SK-N-SH (cell line): ENCODE data around the gene G3BP1. TPM values are rescaled to one million over a fixed set of nuclear protein-coding genes. Genes with fewer than 3 reads are reported as not detected.

Experiments
- CTCF ChIA-PET: fragments of 300-600, 350-600 bp; formaldehyde crosslinking; extraction: SDS; loops from one replicate; lab custom pipeline; 2021; lab: Yijun Ruan, JAX
- POLR2A ChIA-PET: fragments of 350-600 bp; sonication (Branson Sonifier 250); formaldehyde crosslinking; extraction: SDS; loops from one replicate; lab custom pipeline; 2020; ENCODE audit warnings: antibody characterized with exemption, inconsistent platforms; lab: Yijun Ruan, JAX
- DNase-seq: peaks from one replicate; pipeline ENCODE4 v3.0.0; 2012
- H2AFZ ChIP-seq: fragments of 200-600 bp; sonication (generic); 2 replicates; pipeline ENCODE4 v1.8.1; 2016; ENCODE audit warnings: antibody characterized with exemption, mild to moderate bottlenecking, low read depth
- H3F3A ChIP-seq: fragments of 200-600 bp; sonication (generic); replicated peaks from 2 replicates; pipeline ENCODE3; 2016; ENCODE audit warnings: antibody characterized with exemption, mild to moderate bottlenecking; ENCODE audit not compliant: insufficient read depth
- H3K27ac ChIP-seq, 2 experiments: fragments of 200-500 bp in 1 of 2; fragments of 200-600 bp in 1 of 2; sonication (Bioruptor generic) in 1 of 2; sonication (generic), shearing (Covaris generic) in 1 of 2; 2 replicates each; pipeline versions ENCODE4 v1.5.1 to v1.6.1; 2014 to 2016; ENCODE audit warnings: low read depth in 2 of 2, inconsistent platforms in 1 of 2, low read length in 1 of 2, mild to moderate bottlenecking in 1 of 2, mixed read lengths in 1 of 2
- H3K27me3 ChIP-seq: fragments of 200-600 bp; sonication (generic), shearing (Covaris generic); 2 replicates; pipeline ENCODE4 v1.6.1; 2016; ENCODE audit warnings: mixed run types; ENCODE audit not compliant: insufficient read depth
- H3K36me3 ChIP-seq, 2 experiments: fragments of 200-500 bp in 1 of 2; fragments of 200-600 bp in 1 of 2; sonication (Bioruptor generic) in 1 of 2; sonication (generic) in 1 of 2; replicated peaks in 1 of 2; 2 replicates each; pipeline versions ENCODE3 to v1.5.1; 2014 to 2016; ENCODE audit warnings: low read length in 1 of 2, mild to moderate bottlenecking in 1 of 2; ENCODE audit not compliant: insufficient read depth in 2 of 2, control insufficient read depth in 1 of 2
- H3K4me1 ChIP-seq, 2 experiments: fragments of 200-500 bp in 1 of 2; fragments of 200-600 bp in 1 of 2; sonication (Bioruptor generic) in 1 of 2; sonication (generic), shearing (Covaris generic) in 1 of 2; 2 replicates each; pipeline versions ENCODE4 v1.5.1 to v1.6.1; 2014 to 2016; ENCODE audit warnings: low read depth in 1 of 2, low read length in 1 of 2, mixed run types in 1 of 2; ENCODE audit not compliant: insufficient read depth in 2 of 2, control insufficient read depth in 1 of 2
- H3K4me2 ChIP-seq: fragments of 200-600 bp; sonication (generic), shearing (Covaris generic); 2 replicates; pipeline ENCODE4 v1.6.1; 2017; ENCODE audit warnings: mixed run types
- H3K4me3 ChIP-seq, 2 experiments: fragments of 200-500 bp in 1 of 2; fragments of 200-600 bp in 1 of 2; sonication (Bioruptor generic) in 1 of 2; sonication (generic), shearing (Covaris generic) in 1 of 2; 2 replicates each; pipeline versions ENCODE4 v1.5.1 to v1.8.1; 2014 to 2016; ENCODE audit warnings: low read depth in 2 of 2, inconsistent platforms in 1 of 2, low read length in 1 of 2, mild to moderate bottlenecking in 1 of 2, mixed read lengths in 1 of 2, moderate library complexity in 1 of 2
- H3K79me2 ChIP-seq: fragments of 200-600 bp; sonication (generic); 2 replicates; pipeline ENCODE4 v1.8.1; 2017; ENCODE audit warnings: mild to moderate bottlenecking; ENCODE audit not compliant: insufficient read depth
- H3K9ac ChIP-seq: fragments of 200-600 bp; sonication (generic); 2 replicates; pipeline ENCODE4 v1.6.1; 2017; ENCODE audit warnings: mixed run types
- H3K9me2 ChIP-seq: fragments of 200-600 bp; sonication (generic); 2 replicates; pipeline ENCODE4 v1.6.1; 2017; ENCODE audit warnings: mixed run types
- H3K9me3 ChIP-seq: fragments of 200-600 bp; sonication (generic); 2 replicates; pipeline ENCODE4 v1.6.1; 2017; ENCODE audit warnings: mixed run types, mild to moderate bottlenecking, moderate library complexity
- H4K20me1 ChIP-seq: fragments of 200-600 bp; sonication (generic); 2 replicates; pipeline ENCODE4 v1.6.1; 2017; ENCODE audit warnings: mild to moderate bottlenecking, mixed run types; ENCODE audit not compliant: insufficient read depth
- ELF1 ChIP-seq: IDR thresholded peaks from 2 replicates; pipeline ENCODE4 v1.4.0; 2012
- EP300 ChIP-seq, 2 experiments: IDR thresholded peaks; 2 replicates each; pipeline versions ENCODE4 v1.4.0 to v1.6.1; 2012; ENCODE audit warnings: borderline replicate concordance in 1 of 2, low read depth in 1 of 2, low read length in 1 of 2
- FOSL2 ChIP-seq: IDR thresholded peaks from 2 replicates; pipeline ENCODE4 v1.4.0; 2012; ENCODE audit warnings: low read depth, mild to moderate bottlenecking, moderate library complexity, borderline replicate concordance
- JUND ChIP-seq: IDR thresholded peaks from 2 replicates; pipeline ENCODE4 v1.4.0; 2012
- MEF2A ChIP-seq: IDR thresholded peaks from 2 replicates; pipeline ENCODE4 v1.4.0; 2012; ENCODE audit warnings: low read depth, borderline replicate concordance
- NFIC ChIP-seq: IDR thresholded peaks from 2 replicates; pipeline ENCODE4 v1.4.0; 2012; ENCODE audit warnings: borderline replicate concordance
- RXRA ChIP-seq: IDR thresholded peaks from 2 replicates; pipeline ENCODE4 v1.4.0; 2012; ENCODE audit warnings: low read depth, mild to moderate bottlenecking, borderline replicate concordance
- SMC3 ChIP-seq: IDR thresholded peaks from 2 replicates; pipeline ENCODE4 v1.6.1; 2012; ENCODE audit warnings: low read depth, low read length, improper control_type of control experiment
- TAF1 ChIP-seq: IDR thresholded peaks from 2 replicates; pipeline ENCODE4 v1.6.1; 2012; ENCODE audit warnings: low read depth, mild to moderate bottlenecking, low read length, moderate library complexity, borderline replicate concordance
- TCF12 ChIP-seq: IDR thresholded peaks from 2 replicates; pipeline ENCODE4 v1.4.0; 2012
- TEAD4 ChIP-seq: IDR thresholded peaks from 2 replicates; pipeline ENCODE4 v1.4.0; 2012; ENCODE audit warnings: mild to moderate bottlenecking, borderline replicate concordance; ENCODE audit not compliant: insufficient read depth
- YY1 ChIP-seq: IDR thresholded peaks from 2 replicates; pipeline ENCODE4 v1.4.0; 2012; ENCODE audit warnings: low read depth, mild to moderate bottlenecking
- WGBS: methylation state at CpG from one replicate; pipeline ENCODE4 v1.1.6; 2017; ENCODE audit warnings: low lambda C conversion rate; 5-methylcytosine and 5-hydroxymethylcytosine counted together
- polyA plus RNA-seq, 3 experiments: library from polyadenylated mRNA; depleted of rRNA; stranded (reverse); fragments of >200 nt; gene quantifications; 2 replicates each; pipeline ENCODE4 v1.2.3, GENCODE V29; 2012
- TF ChIP-seq, protein P1 (sequence below): fragments of 200-600 bp; sonication (generic); IDR thresholded peaks from 2 replicates; pipeline ENCODE4 v1.6.1; 2017; ENCODE audit warnings: antibody characterized with exemption, mild to moderate bottlenecking, moderate library complexity
- TF ChIP-seq, protein P2 (sequence below): IDR thresholded peaks from 2 replicates; pipeline ENCODE4; 2012

G3BP1 gene
- polyA plus RNA-seq, 1 of the 3 experiments (the other 2 are of a cell fraction) = 21.7 TPM

DNA sequence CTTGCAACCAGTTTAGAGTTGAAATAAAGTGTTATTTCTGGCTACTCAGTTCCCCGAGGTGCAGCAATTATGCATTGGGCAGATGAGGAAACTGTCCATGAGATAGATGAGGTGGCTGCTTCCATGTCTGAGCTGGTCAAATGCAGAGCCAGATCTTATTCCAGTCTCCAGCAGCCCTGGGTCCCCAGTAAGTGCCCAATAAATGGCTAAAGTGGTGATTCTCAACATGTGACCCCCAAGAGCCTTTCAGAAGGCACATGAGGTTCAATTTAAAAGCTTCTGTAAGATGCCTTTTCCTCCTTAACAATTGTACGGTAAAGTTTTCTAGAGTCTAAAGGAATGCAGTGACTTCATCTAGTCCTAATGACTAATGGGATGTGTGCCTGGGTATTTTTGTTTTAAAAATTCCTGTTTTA lies 30.8 kb upstream of the G3BP1 start (continued):
- no peak for TF ChIP-seq SMC3
- TF ChIP-seq MEF2A = no peak

DNA sequence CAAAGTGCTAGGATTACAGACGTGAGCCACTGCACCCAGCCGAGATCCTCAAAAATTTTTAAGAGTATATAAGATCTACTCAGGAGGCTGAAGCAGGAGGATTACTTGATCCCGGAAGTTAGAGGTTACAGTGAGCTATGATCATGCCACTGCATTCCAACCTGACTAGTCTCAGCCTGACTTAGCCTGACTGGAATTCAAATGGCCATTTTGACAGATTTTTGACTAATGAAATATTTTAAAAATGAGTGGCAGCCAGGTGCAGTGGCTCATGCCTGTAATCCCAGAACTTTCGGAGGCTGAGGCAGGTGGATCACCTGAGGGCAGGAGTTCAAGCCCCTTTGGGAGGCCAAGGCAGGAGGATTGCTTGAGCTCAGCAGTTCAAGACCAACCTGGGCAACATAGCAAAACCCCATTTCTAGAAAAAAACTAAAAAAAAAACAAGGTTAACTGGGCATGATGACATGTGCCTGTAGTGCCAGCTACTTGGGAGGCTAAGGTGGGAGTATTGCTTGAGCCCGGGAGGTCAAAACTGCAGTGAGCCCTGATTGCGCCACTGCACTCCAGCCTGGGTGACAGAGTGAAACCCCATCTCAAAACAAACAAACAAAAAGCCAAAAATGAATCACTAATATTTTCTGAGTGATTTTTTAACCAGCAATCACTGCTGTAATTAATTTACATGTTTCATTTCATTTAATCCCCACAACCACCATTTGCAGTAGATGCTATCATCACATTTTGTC lies 29.9 kb upstream of the G3BP1 start:
- WGBS = 73% methylated on average over 6 of the region's 6 CpGs
- peaks cover 77% of the 10 kb centered on the region for H3F3A ChIP-seq
- ChIA-PET POLR2A (interaction anchor here (1.7 kb wide), 1 partner anchor 83 kb away, joined by 13 read pairs; no protein-coding TSS in a partner anchor), CTCF (interaction anchor here (0.6 to 17.0 kb wide), 30 partner anchors 10 to 529 kb away, joined by 3 to 375 read pairs (median 6); partner anchors contain the start of genes ATOX1, G3BP1 and SLC36A1)
- peak overlapping the region in 1 of 2 experiments; percentile 100; a peak in 2 of 4 replicates for H3K27ac ChIP-seq
- H2AFZ ChIP-seq = no peak overlapping the region
- H3K4me2 ChIP-seq = peak overlapping the region; percentile 72
- TF ChIP-seq FOSL2 (peak; percentile 87), JUND (peak; percentile 79), MEF2A (no peak), ELF1 (peak; percentile 49), EP300 (IDR thresholded peaks at IDR 0.05; ENCODE audit: borderline replicate concordance in 1 of 2, low read depth in 1 of 2, low read length in 1 of 2) (peak in 1 of 2 experiments; percentile 67; a peak in 1 of 4 replicates), TEAD4 (peak; percentile 75; the same call in 1 of the 2 replicates), TCF12 (peak; percentile 80), NFIC (peak; percentile 28; the same call in 1 of the 2 replicates), YY1 (peak; percentile 51; the same call in 1 of the 2 replicates), RXRA (peak; percentile 28; the same call in 1 of the 2 replicates), TAF1 (no peak)
- TF ChIP-seq, protein P1, sequence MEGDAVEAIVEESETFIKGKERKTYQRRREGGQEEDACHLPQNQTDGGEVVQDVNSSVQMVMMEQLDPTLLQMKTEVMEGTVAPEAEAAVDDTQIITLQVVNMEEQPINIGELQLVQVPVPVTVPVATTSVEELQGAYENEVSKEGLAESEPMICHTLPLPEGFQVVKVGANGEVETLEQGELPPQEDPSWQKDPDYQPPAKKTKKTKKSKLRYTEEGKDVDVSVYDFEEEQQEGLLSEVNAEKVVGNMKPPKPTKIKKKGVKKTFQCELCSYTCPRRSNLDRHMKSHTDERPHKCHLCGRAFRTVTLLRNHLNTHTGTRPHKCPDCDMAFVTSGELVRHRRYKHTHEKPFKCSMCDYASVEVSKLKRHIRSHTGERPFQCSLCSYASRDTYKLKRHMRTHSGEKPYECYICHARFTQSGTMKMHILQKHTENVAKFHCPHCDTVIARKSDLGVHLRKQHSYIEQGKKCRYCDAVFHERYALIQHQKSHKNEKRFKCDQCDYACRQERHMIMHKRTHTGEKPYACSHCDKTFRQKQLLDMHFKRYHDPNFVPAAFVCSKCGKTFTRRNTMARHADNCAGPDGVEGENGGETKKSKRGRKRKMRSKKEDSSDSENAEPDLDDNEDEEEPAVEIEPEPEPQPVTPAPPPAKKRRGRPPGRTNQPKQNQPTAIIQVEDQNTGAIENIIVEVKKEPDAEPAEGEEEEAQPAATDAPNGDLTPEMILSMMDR = no peak
- TF ChIP-seq, protein P2, sequence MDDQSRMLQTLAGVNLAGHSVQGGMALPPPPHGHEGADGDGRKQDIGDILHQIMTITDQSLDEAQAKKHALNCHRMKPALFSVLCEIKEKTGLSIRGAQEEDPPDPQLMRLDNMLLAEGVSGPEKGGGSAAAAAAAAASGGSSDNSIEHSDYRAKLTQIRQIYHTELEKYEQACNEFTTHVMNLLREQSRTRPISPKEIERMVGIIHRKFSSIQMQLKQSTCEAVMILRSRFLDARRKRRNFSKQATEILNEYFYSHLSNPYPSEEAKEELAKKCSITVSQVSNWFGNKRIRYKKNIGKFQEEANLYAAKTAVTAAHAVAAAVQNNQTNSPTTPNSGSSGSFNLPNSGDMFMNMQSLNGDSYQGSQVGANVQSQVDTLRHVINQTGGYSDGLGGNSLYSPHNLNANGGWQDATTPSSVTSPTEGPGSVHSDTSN = peak; percentile 92
- peaks cover 7 to 14% of the 10 kb centered on the region in 2 experiments for H3K36me3 ChIP-seq
- peaks cover 24 to 41% of the 10 kb centered on the region in 2 experiments; a peak in 3 of 4 replicates for H3K4me1 ChIP-seq
- H3K9me3 ChIP-seq = no peaks in the 10 kb centered on the region
- H3K4me3 ChIP-seq = no peak overlapping the region
- H3K79me2 ChIP-seq = peaks cover 5% of the 10 kb centered on the region
- peak overlapping the region; percentile 82 for H3K9ac ChIP-seq
- DNase-seq = no peak
- no peaks in the 10 kb centered on the region for H3K27me3 ChIP-seq
- no peaks in the 10 kb centered on the region for H4K20me1 ChIP-seq
- no peaks in the 10 kb centered on the region for H3K9me2 ChIP-seq
